HG03066 (cell line): ENCODE data around the gene ADAM23.
"Not testable (repeated sequence)": the region's sequence is repeated elsewhere in the genome, so short reads cannot be mapped to it uniquely, and the experiment has no call there.

ENCODE experiments used
- ATAC-seq: cut with Tn5 transposase; IDR thresholded peaks from one replicate; pipeline ENCODE4 v1.9.1; 2021; ENCODE audit warnings: low read depth; ENCODE audit not compliant: unreplicated experiment

Gene ADAM23, protein sequence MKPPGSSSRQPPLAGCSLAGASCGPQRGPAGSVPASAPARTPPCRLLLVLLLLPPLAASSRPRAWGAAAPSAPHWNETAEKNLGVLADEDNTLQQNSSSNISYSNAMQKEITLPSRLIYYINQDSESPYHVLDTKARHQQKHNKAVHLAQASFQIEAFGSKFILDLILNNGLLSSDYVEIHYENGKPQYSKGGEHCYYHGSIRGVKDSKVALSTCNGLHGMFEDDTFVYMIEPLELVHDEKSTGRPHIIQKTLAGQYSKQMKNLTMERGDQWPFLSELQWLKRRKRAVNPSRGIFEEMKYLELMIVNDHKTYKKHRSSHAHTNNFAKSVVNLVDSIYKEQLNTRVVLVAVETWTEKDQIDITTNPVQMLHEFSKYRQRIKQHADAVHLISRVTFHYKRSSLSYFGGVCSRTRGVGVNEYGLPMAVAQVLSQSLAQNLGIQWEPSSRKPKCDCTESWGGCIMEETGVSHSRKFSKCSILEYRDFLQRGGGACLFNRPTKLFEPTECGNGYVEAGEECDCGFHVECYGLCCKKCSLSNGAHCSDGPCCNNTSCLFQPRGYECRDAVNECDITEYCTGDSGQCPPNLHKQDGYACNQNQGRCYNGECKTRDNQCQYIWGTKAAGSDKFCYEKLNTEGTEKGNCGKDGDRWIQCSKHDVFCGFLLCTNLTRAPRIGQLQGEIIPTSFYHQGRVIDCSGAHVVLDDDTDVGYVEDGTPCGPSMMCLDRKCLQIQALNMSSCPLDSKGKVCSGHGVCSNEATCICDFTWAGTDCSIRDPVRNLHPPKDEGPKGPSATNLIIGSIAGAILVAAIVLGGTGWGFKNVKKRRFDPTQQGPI

DNA sequence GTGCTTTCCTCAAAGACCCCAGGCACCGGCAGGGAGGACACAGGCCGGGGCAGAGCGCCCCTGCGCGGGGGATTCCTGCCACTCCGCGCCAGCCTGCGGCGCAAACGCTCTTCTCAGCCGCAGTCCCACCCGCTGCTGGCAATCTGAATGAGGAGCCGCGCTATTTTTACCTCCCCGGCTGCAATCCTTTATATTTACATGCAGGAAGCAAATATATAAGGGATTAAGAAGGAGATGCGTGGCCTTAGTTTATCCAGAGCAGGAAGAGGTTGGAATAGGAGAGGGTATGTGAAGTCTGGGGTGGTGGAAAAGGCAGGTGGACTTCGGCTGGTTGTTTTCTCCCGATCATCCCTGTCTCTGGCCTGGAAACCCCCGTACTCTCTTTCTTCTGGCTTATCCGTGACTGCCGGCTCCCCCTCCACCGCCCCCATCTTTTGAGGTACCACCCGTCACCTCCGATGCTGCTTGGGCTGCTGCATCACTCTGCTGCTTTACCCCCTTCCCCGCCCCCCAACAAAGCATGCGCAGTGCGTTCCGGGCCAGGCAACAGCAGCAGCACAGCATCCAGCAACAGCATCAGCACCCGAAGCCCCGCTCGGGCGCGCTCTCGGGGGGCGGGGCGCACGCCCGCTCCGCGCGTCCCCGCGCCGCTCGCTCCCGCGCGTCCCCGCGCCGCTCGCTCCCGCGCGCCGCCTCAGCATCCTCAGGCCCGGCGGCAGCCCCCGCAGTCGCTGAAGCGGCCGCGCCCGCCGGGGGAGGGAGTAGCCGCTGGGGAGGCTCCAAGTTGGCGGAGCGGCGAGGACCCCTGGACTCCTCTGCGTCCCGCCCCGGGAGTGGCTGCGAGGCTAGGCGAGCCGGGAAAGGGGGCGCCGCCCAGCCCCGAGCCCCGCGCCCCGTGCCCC lies at the start of gene ADAM23:
ADAM23 (plus strand) TSS at position 700 of the 902 bp plus-strand sequence. CDS start 335 bp downstream, outside the sequence.
- peak; percentile 43 for ATAC-seq

DNA sequence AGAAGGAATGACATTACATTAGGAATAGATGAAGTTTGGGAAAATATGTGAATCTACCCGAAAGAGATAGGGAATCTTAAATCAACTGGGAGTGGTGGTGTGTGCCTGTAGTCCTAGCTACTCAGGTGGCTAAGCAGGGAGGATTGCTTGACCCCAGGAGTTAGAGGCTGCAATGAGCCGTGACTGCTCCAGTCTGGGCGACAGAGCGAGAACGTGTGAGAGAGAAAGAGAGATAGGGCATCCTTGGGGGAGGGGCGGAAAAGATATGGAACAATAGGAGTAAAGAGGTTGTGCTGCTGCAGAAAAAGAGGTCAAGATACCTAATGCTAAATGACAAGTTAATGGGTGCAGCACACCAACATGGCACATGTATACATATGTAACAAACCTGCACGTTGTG lies 47.1 kb upstream of the ADAM23 start:
- no peak for ATAC-seq

DNA sequence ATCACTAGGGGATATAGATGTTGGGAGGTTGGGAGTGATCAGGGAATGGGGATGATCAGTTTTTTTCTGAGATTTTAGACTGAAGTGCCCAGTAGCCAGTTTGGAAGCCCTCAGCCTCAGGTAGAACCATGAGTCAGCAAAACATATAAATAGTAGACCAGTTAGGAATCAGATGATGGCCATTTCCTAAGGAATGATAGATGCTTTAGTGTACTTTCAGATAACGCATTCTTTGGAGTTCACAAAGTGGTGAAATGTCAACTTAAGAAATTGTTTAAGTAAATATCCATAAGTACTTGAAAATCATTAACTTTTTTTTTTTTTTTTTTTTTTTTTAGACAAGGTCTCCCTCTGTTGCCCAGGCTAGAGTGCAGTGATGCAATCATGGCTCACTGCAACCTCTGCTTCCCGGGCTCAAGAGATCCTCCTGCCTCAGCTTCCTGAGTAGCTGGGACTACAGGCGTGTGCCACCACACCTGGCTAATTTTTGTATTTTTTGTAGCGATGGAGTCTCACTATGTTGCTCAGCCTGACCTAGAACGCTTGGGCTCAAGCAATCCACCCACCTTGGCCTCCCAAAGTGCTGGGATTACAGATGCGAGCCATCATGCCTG lies 40.3 kb upstream of the ADAM23 start:
- ATAC-seq, result not testable (repeated sequence)

DNA sequence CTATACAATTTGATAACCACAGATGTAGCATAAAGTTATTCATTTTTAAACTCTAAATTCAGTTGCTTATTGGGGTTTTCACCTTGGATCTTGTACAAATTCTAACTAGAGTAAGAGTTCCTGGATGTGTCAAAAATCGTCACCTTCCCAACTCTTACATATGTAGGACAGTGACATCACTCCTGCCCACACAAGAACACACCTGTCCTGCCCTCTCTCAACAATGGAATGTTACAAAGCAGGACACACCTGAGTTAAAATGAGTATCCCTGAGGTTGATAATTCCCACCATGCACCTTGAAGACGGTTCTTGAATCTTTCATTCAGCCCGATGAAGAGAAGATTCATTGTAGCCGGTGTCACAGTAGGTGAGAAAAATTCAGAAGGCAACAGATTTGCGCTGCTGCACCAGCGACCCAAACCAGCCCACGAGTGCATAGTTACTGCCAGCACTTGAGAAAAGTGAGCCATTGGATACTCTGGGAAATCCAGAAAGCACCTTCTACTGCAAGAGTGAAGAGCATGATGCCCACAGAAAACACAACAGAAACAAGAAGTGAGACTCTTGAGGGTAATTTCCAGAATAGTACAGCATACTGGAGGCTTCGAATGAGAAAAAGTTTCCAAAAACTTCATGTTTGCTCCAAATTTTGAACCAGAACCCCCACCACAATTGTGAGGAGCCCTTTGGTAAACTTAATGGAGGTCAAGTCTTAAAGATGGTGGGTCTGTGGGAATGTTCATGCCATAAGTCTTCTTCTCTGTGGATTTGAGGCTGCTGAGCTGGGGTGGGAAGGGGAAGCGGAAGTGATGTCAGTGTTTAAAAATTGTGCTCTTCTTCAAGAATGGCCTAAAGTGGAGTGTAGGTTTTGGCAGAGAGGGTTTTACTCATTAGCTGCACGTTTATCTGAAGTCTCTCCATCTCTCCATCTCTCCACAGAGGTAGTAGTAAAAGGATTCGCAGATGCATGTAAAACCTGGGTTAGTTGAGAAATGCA lies 34.7 kb upstream of the ADAM23 start:
- ATAC-seq, result peak; percentile 93

DNA sequence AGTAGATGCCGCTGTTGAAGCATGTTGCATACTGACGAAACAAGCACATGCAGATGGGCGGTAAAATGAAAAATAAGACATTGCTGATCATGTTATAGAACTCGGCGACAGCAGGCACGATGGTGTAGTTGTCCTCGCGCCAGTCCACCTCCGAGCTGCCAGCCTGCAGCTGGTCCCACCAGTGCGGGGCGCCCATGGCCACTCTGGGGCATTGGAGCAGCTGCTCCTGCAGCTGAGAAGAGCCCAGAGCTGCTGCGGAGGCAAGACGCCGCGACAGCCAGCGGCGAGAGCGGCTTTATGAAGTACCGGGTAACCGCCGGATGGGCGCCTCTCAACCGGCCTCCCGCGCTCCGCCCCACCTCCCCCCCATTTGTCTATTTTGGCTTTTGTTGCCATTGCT lies 32.6 kb upstream of the ADAM23 start:
- no peak for ATAC-seq

DNA sequence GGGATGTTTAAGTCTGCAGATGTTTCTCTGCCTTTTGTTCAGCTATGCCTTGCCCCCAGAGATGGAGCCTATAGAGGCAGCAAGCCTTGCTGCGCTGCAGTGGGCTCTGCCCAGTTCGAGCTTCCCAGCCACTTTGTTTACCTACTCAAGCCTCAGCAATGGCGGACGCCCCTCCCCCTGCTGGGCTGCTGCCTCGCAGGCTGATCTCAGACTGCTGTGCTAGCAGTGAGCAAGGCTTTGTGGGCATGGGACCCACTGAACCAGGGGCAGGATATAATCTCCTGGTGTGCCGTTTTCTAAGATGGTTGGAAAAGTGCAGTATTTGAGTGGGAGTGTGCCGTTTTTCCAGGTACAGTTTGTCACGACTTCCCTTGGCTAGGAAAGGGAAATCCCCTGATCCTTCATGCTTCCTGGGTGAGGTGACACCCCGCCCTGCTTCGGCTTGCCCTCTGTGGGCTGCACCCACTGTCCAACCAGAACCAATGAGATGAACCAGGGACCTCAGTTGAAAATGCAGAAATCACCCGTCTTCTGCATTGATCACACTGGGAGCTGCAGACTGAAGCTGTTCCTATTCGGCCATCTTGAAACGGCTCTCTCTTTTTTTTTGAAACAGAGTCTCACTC lies 27.6 kb upstream of the ADAM23 start:
- no peak for ATAC-seq

DNA sequence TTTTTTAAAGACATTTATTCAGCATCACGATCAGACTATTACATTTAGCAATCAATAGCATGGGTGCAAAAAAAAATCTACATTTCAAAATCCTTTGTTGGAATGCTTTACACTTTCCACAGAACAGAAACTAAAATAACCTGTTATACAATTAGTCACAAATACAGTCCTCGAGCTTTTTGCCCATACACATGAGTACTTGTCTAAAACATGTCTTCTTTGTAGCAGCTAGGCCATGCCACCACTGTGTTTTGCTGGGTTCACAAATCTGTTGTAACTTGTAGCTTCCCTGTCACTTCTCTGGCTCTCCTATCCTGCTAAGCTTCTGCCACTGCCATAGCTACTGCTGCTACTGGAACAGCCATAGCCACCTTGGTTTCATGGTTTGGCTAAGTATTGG lies 24.4 kb upstream of the ADAM23 start:
- ATAC-seq, result no peak

DNA sequence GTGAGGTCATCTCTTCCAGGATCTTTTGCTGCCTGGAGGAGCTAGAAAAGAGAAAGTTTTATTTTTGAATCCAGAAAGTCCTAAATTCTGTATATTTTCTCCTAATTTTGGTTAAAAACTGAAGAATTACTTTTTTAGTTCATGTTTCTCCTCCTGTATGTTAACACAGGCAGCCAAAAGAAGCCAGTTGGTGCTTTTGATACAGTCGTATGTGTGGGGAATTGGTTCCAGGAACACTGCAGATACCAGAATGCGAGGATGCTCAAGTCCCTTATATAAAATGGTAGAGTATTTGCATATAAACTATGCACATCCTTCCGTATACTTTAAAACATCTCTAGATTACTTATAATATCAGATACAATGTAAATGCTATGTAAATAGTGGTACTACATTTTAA lies 22.6 kb upstream of the ADAM23 start:
- ATAC-seq, result no peak

DNA sequence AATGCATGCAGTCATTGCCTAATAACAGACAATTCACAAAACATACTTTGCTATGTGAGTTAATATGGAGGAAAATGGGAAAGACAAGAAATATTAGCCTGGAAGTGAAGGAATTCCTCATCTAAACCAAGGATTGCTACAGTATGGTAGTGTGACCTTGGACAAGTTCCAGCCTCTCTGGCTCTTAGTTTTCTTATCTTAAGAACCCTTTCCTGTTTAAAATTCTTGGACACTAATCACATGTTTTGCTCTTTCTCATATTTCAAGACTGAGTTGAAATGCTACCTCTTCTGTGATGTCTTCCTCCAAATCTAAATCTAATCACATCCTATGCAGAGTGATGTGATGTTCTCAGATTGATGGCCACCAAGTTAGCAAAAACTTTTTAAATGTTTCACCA lies 20.8 kb upstream of the ADAM23 start:
- no peak for ATAC-seq

DNA sequence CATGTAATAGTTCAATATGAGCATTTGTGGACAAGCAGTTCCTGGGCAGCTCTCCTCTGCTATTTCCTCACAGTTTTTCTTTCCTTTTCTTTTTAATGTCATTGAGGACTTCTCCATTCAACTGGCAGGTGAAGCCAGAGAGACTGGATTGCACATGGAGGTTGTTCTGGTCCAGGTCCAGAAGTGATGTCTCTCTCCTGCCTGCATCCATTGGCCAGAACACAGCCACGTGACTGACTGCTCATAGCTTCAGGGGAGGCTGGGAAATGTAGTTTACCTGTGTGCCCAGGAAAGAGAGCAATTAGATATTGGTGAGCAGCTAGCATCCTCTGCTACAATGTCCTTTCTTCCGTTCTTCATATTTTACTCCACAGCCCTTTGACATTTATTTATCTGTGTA lies 20.2 kb upstream of the ADAM23 start:
- ATAC-seq, result no peak

DNA sequence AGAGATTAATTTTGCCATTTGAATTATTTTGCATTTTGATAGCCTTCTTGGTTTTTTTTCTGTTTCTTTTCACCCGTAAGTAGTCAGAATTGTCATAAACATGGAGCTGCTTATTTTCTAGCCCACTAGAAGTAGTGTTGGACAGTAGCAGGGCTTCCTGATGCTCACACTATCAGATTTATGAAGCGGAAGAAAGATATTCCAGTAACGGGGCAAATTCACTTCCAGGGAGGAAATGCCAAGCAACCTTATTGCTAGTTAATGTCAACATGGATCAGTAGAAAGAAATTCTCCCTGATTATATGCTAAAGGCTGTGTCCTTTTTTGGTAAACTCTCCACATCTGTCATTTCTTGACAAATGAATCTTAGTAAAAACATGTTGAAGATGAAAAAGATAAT lies 19.2 kb upstream of the ADAM23 start:
- no peak for ATAC-seq

DNA sequence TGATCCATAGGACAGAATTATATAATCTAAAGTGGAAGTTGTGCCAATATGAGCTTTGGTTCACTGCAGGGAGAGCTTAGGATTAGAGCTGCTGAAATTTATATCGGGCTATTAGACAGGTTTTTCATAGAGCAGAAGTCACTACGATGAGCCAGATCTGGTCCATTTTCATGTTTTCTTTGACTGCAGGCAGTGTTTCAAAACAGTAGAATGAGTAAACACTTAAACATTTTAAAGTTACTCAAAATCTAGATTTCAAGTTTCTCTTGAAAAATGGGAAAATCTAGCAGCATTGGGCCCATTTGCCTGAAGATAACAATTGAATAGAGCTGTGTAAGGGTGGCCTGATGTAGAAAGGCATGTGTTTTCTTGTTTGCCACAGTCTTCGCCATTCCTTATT lies 14.5 kb upstream of the ADAM23 start:
- ATAC-seq, result no peak

DNA sequence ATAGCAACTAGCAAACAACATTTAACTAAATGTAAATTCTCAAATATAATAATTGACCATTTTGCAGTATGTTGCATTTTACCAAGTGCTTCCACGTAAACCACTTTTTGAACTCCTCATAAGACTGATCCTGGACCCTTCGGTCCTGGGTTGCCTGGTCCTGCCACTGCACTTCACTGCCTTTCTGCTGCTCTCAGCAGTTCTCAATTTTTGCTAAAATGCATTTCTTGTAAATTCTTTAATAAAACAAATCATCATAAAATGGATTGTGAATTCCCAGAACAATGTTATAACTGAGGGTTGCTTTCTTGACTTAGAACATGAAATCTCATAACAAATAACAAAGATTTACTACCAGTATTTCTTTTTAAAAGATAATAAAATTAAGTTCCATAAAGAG lies 12.9 kb upstream of the ADAM23 start:
- ATAC-seq, result no peak

DNA sequence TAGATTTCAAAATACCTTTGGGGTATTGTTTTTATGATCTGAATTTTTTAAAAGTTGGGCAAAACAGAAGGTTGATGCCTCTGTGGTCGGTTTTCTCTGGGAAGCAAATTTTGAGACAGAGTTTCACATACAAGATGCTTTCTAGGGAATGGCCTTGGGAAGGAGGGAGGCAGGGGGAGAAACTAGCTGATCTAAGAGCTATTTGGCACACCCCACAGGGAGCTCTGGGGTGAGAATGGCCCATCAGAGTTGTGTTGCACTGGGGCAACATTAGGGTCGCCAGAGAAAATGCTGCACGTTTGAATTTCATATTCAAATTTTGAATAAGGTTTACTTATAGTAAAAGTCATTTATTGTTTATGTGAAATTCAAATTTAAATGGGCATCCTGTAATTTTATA lies 11.9 kb upstream of the ADAM23 start:
- ATAC-seq, result no peak

DNA sequence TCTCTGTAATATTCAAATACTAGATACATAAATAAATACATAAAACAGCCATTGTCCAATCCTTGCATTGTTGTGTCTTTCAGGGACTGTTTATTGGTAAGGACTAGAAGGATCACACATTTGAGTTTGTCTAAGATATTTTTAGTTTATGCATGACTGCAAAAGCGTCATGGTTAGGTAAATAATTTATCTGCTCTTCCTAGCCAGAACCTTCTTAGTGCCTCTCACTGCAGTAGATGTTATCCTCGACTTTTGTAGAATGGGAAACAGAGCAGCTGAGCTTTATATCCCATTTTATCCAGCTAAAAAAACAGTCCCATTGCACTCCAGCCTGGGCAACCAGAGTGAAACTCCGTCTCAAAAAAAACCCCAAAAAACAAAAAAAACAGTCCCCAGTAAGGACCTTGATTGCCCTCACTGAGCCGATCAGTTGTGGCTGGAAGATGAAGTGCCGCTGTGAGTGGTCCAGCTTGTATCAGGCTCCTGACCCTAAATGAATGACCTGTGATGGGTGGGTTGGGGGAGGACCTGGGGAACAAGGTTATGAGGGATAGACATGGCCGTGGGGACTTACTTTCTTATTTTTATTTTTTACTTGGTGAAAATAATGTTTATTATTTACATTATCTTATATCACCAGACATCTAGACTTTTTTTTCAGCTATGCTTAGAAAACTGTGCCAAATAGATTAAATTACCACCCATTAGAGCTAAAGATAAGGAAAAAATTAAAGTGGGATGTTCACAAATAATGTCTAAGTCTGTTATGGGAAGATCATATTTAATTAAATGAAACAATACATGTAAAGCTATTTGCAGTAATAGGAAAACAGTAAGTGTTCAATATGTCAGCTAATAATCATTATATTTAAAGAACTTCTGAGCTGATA lies 10.9 kb upstream of the ADAM23 start:
- no peak for ATAC-seq

DNA sequence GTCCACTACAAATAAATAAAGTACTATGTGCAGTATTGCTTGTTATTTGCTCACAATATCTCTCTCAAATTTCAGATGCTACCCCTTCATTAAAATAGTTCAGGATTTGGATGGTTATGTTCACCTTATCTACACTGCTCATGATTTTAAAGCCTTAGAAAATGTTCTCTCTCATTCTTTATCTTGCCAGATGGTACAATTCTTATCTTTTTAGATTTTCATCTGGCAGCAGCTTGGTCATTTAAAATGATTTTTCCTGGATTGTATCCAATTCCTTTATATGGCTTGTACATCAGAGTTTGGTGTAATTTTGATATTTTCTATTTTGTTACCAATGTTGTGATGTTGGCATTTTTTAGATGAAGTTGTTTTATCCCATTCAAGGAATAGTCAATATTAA lies 10.1 kb upstream of the ADAM23 start:
- no peak for ATAC-seq

DNA sequence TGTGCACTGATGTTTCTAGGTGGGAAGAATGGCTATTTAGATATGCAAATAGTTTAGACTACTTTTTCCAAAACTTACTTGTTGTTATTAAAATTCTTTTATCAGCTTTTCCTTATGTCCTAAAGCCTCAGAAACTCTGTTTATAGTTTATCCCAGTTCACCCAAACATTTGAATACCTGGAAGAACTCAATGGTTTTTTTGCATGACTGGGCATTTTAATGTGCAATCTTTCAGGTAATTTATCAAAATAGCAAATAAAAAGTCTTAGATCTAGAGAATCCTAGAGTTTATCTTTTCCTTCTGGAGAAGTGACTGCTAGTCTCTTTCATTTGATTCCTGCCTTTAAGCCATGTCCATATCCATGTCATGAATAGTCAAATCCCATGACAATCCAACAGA lies 9.6 kb upstream of the ADAM23 start:
- ATAC-seq, result no peak

DNA sequence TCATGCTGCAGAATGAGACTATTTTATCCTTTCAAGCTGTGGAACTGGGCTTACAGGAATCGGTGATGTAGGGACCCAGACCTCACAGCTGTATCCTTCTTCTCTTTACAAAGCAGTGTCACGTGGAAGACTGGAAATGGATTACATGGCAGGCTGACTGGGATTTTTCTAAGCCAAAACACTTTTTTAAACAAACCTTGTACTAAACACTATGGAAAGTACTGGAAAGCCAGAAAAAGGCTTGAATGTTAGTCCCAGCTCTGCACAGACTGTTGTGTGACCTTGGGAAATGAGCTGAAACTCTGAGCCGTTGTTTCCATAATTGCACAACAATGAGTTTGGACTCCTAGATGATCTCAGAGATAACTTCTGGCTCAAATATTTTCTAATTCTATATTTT lies 7.6 kb upstream of the ADAM23 start:
- no peak for ATAC-seq
